Measurements from ENCODE around the gene INSC. TPM values are rescaled to one million over a fixed set of nuclear protein-coding genes. Genes with fewer than 3 reads are reported as not detected.

The INSC gene
- total and polyA plus RNA-seq, 2 of the 4 experiments (the other 2 are of a cell fraction), result 0.53 to 1.4 TPM

GRCh38 chr11:15073361-15074205 lies 41.1 kb upstream of the INSC start, which contains the start of gene CALCB:
CALCB (plus strand) TSS chr11:15073593; CDS start chr11:15074719, 1,126 bp downstream.
- Histone ChIP-seq H2AFZ (replicated peaks; ENCODE audit: low read length, poor library complexity) (peak within 1 kb of the TSS; percentile 85), H3K9me1 (ENCODE audit: insufficient read depth, low read length) (no peaks in the 10 kb centered on the region), H3K79me1 (ENCODE audit: low read depth in 1 of 2, low read length in 2 of 2) (no peaks in the 10 kb centered on the region), H2BK5ac (ENCODE audit: low read depth, low read length, poor library complexity, severe bottlenecking) (no peak within 1 kb of the TSS), H3K27me3 (ENCODE audit: control insufficient read depth, insufficient read depth, low read length) (peaks cover 45% of the 10 kb centered on the region), H4K20me1 (ENCODE audit: insufficient read depth, low read length) (no peaks in the 10 kb centered on the region), H3K56ac (ENCODE audit: extremely low read depth, insufficient read depth, low read length) (no peak within 1 kb of the TSS), H3K4me1 (ENCODE audit: control insufficient read depth, insufficient read depth, low read length) (peaks cover 4% of the 10 kb centered on the region; the same call in 1 of the 2 replicates), H3K4me3 (ENCODE audit: insufficient read depth, low read depth, low read length) (peak within 1 kb of the TSS; percentile 10; the same call in 1 of the 2 replicates), H3K36me3 (ENCODE audit: control insufficient read depth, insufficient read depth, low read length) (no peaks in the 10 kb centered on the region), H3K4ac (ENCODE audit: low read depth, low read length) (no peak within 1 kb of the TSS), H2BK120ac (ENCODE audit: low read depth, low read length) (no peak within 1 kb of the TSS), H3K9ac (ENCODE audit: low read depth, low read length) (no peak within 1 kb of the TSS), H4K91ac (ENCODE audit: insufficient read depth, low read depth, low read length) (no peak within 1 kb of the TSS), H2AK9ac (replicated peaks; ENCODE audit: low read depth, low read length, poor library complexity) (no peak within 1 kb of the TSS), H4K5ac (ENCODE audit: low read depth, low read length) (no peak within 1 kb of the TSS), H3K4me2 (ENCODE audit: low read depth, low read length) (peak within 1 kb of the TSS; percentile 80), H3K18ac (ENCODE audit: low read depth, low read length) (no peak within 1 kb of the TSS), H2BK15ac (ENCODE audit: low read depth, low read length) (no peak within 1 kb of the TSS), H3K14ac (replicated peaks; ENCODE audit: low read depth, low read length) (no peak within 1 kb of the TSS), H3K9me3 (ENCODE audit: control insufficient read depth, insufficient read depth, low read length) (no peaks in the 10 kb centered on the region), H3K23ac (ENCODE audit: low read depth, low read length) (peak within 1 kb of the TSS; percentile 49; the same call in 1 of the 2 replicates), H3K27ac (ENCODE audit: insufficient read depth, low read length) (no peak within 1 kb of the TSS), H2BK20ac (ENCODE audit: low read depth, low read length) (no peak within 1 kb of the TSS), H2AK5ac (ENCODE audit: low read depth, low read length) (no peak within 1 kb of the TSS), H4K8ac (ENCODE audit: low read depth in 2 of 2, low read length in 2 of 2) (no peak within 1 kb of the TSS)
- CTCF ChIA-PET, result interaction anchor here (0.6 to 1.3 kb wide), 2 partner anchors 132 to 137 kb away, joined by 3 to 4 read pairs; no protein-coding TSS in a partner anchor
- no TSS peak for BruUV-seq (replicated peaks)
- ATAC-seq (ENCODE audit: low read depth) (peak; percentile 73), DNase-seq (peak; percentile 10)
- POLR2A ChIA-PET (ENCODE audit: unreplicated experiment), result interaction anchor here (0.6 kb wide), 2 partner anchors 173 to 1532 kb away, joined by 4 to 8 read pairs; no protein-coding TSS in a partner anchor
- dilution Hi-C loops (cut with HindIII; ENCODE audit: low sequenced_read_pairs, unreplicated experiment), result no loop called here
- TF ChIP-seq ELK1 (IDR thresholded peaks at IDR 0.05; ENCODE audit: borderline replicate concordance, low read depth, low read length) (no peak), CEBPB (IDR thresholded peaks at IDR 0.05; ENCODE audit: low read depth, low read length) (peak; percentile 94)
- in situ Hi-C loops (cut with MboI; ENCODE audit: low sequenced_read_pairs), result no loop called here
- 8% methylated on average over 26 of the region's 60 CpGs; no CpG with 5 or more reads in 1 of the 2 experiments for WGBS, 2 experiments (ENCODE audit: extremely low coverage in 2 of 2, insufficient read length in 1 of 2)
- intact Hi-C loops (cut with micrococcal nuclease), result loop anchor here (2.0 kb wide), 1 partner anchor 99 kb away; no protein-coding TSS in a partner anchor
